Fibroblast of lung (primary cell): ENCODE data around the gene RNF150.

Experiments
- CTCF ChIP-seq, 2 donors: IDR thresholded peaks in 1 of 2; conservative IDR thresholded peaks in 1 of 2; 1 replicate in 1 of 2; 2 replicates in 1 of 2; pipeline ENCODE4 v1.5.1; 2011 to 2012; ENCODE audit warnings: low read length in 2 of 2, control low read depth in 1 of 2, inconsistent platforms in 1 of 2, low read depth in 1 of 2, mild to moderate bottlenecking in 1 of 2
- EZH2 ChIP-seq: IDR thresholded peaks from 2 replicates; pipeline ENCODE4 v1.5.1; 2012; ENCODE audit warnings: low read length, control low read depth, mild to moderate bottlenecking; ENCODE audit errors: missing control alignments

- no peak for TF ChIP-seq CTCF (conservative IDR thresholded peaks at IDR 0.05 in 1 of 2, IDR thresholded peaks at IDR 0.05 in 1 of 2; ENCODE audit: low read depth in 1 of 2, low read length in 2 of 2)
- no peak for TF ChIP-seq EZH2
Measured at GRCh38 chr4:140930011-140930410, 203.3 kb downstream of the RNF150 start.
